ENCODE data around the gene FOXA3.

DNA sequence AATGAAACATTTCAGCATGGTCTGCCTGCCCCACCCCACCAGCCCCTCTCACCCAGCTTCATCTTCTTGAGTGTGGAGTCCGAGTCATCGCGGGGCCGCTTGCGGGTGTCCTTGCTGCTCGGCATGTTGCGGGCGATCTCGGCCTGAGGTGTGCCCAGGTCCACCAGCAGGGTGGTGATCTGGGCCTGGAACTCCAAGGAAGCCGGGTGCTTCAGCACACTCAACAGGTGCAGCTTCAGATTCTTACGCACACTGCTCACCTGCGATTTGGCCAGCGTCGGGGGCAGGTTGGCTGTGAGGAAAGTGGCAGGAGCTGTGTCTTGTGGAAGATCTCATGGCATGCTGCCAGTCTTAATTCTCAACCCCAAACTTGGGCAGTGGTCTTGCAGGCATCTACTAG lies 21.9 kb upstream of the FOXA3 start:
- TF ChIP-seq POLR2AphosphoS5 (IDR thresholded peaks at IDR 0.05; ENCODE audit: low read depth) (no peak), EZH2phosphoT487 (IDR thresholded peaks at IDR 0.05; ENCODE audit: unreplicated experiment) (no peak), CTCF (conservative IDR thresholded peaks at IDR 0.05; ENCODE audit: low read depth in 2 of 2) (no peak), NANOG (IDR thresholded peaks at IDR 0.05; ENCODE audit: borderline replicate concordance) (no peak), EZH2 (IDR thresholded peaks at IDR 0.05; ENCODE audit: low read depth, unreplicated experiment) (no peak)
